Epidermal melanocyte (primary cell): ENCODE data around the gene PBRM1.
"Not testable (repeated sequence)": the region's sequence is repeated elsewhere in the genome, so short reads cannot be mapped to it uniquely, and the experiment has no call there.

Experiments
- DNase-seq: peaks from one replicate; pipeline ENCODE4 v3.0.0; 2011; ENCODE audit warnings: low spot score; ENCODE audit not compliant: insufficient read length

The PBRM1 gene

DNA sequence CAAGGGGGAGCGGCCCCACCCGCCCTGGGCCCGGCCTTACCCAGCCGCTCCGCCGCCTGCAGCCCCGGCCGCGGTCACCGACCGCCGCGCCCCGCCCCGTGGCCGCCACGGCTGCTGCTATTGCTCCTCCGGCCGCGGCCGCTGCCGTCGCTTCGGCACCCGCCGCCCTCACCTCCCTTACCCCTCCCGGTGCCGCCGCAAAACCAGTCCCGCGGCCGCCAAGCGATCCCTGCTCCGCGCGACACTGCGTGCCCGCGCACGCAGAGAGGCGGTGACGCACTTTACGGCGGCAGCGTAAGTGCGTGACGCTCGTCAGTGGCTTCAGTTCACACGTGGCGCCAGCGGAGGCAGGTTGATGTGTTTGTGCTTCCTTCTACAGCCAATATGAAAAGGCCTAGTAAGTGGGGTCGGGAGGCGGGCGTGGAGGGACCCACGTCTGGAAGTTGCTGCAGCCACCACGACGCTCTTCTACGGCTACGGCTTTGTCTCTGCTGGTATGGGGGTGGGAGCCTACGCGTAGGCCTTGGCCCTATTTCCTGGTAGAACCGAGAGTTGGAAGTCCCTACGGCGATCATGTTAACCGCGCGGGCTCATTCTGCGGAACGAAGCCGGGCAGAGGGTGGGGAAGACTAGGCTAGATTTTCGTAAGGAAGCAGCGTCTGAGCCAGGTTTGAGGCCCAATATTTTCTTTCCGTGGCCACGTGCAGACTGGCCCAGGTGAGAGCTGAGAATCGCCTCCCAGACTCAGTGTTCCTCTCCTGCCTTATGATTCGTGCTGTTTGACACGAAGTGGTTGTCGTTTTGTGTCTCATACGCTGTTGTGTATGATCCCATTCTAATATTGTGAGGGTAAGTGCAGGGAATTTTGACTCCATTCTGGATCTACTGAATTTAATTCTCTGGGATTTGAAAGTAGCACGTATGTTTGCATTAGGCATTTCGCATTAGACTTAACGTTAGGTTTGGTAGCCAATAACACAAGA, at the start of gene PBRM1, which contains the start of gene GNL3:
TSS of gene PBRM1 (minus strand) at position 205 of the 983 bp plus-strand sequence.
TSS of gene GNL3 (plus strand) at position 324 of the 983 bp plus-strand sequence. CDS start at position 385, 61 bp downstream.
- DNase-seq: peak; percentile 91

DNA sequence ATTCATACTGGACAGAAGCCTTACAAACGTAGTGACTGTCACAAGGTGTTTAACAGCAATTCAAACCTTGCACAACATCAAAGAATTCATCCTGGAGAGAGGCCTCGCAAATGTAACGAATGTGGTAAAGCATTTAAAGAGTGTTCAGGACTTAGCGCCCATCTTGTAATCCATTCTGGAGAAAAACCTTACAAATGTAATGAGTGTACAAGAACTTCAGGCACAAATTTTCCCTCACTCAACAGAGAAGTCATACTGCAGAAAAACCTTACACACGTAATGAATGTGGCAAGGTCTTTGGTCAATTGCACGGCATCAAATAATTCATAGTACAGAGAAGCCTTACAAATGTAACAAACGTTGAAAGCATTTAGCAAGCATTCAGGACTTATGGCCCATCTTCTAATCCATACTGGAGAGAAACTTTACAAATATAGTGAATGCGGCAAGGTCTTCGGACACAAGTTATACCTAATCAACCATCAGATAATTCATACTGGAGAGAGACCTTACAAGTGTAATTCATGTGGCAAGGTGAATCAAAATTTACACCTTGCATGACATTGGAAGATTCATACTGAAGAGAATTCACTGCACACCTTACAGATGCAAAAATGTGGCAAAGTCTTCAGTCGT, 47.7 kb upstream of the PBRM1 start:
- no peak for DNase-seq

DNA sequence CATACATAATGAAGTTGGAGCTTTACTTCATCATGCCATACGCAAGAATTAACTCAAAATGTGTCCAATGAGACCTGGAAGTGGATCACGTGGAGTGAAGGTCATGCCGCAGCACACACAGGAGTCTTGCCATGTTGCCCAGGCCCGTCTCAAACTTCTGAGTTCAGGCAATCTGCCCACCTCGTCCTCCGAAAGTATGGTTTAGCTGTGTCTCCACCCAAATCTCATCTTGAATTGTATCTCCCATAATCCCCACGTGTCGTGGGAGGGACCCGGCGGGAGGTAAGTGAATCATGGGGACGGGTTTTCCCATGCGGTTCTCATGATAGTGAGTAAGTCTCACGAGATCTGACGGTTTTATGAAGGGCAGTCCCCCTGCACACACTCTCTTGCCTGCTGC, 45.9 kb upstream of the PBRM1 start:
- DNase-seq: no peak

DNA sequence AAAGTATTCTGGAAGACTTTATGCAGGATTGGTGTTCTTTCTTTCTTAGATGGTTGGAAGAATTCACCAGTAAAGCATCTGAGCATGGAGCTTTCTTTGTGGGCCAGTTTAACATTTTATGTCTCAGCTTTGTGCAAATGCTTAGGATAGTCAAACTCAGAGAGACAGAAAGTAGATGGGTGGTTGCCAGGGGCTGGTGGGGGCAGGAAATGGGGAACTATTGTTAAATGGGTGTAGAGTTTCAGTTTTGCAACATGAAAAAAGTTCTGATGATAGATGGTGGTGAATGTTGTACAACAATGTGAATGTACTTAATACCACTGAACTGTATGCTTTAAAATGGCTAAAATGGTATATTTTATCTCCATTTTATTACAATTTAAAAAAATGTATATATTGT, 45.0 kb upstream of the PBRM1 start:
- DNase-seq: no peak

DNA sequence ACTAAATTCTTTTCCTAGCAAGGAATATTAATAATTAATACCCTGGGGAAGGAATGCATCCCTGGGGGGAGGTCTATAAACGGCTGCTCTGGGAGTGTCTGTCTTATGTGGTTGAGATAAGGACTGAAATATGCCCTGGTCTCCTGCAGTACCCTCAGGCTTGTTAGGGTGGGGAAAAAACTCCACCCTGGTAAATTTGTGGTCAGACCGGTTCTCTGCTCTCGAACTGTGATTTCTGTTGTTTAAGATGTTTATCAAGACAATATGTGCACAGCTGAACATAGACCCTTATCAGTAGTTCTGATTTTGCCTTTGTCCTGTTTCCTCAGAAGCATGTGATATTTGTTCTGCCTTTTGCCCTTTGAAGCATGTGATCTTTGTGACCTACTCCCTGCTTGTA, 43.0 kb upstream of the PBRM1 start:
- not testable (repeated sequence) for DNase-seq

DNA sequence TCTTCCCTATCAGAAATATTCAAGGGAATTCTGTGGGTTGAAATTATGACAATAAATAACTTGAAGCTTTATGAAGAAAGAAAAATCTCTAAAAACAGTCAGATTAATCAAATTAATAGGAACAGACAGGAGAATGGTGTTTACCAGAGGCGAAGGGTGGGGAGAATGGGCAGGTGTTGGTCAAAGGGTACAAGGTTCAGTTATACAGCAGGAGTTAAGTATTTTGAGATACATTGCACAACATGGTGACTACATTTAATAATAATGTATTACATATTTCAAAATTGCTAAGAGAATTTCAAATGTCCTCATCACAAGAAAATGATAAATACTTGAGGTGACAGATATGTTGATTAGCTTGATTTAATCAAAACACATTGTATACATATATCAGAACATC, 38.8 kb upstream of the PBRM1 start:
- DNase-seq: no peak

DNA sequence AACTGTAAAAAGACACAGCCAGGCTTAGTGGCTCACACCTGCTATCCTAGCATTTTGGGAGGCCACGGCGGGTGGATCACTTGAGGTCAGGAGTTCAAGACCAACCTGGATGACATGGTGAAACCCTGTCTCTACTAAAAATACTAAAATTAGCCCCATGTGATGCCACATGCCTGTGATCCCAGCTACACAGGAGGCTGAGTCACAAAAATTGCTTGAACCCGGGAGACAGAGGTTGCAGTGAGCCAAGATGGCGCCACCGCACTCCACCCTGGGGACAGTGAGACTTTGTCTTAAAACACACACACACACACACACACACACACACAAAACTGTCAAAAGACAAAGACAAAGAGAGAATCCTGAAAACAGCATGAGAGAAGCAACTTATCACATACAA, 38.2 kb upstream of the PBRM1 start:
- no peak for DNase-seq

DNA sequence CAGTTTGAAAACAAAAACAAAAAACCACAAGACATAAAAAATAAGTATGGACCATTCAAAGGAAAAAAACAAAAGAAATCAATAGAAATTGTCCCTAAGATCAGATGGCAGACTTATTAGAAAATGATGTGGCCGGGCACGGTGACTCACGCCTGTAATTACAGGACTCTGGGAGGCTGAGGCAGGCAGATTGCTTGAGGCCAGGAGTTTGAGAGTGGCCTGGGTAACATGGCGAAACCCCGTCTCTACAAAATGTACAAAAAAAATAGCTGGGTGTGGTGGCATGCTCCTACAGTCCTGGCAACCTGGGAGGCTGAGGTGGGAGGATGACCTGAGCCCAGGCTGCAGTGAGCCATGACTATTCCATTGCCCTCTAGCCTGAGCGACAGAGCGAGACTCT, 36.8 kb upstream of the PBRM1 start:
- no peak for DNase-seq

DNA sequence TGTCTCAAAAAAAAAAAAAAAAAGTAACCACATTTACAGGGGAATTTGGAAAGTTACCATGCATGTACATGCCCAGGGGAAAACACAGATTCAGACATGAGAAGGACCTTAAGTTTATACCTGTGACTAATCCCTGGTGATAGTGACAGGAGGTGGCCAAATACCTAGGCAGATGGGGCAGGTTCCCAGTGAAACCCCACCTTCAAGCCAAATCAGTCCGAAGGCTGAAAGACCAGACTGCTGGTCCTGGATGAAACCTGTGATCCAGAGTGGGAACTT, 36.0 kb upstream of the PBRM1 start:
- DNase-seq: no peak

DNA sequence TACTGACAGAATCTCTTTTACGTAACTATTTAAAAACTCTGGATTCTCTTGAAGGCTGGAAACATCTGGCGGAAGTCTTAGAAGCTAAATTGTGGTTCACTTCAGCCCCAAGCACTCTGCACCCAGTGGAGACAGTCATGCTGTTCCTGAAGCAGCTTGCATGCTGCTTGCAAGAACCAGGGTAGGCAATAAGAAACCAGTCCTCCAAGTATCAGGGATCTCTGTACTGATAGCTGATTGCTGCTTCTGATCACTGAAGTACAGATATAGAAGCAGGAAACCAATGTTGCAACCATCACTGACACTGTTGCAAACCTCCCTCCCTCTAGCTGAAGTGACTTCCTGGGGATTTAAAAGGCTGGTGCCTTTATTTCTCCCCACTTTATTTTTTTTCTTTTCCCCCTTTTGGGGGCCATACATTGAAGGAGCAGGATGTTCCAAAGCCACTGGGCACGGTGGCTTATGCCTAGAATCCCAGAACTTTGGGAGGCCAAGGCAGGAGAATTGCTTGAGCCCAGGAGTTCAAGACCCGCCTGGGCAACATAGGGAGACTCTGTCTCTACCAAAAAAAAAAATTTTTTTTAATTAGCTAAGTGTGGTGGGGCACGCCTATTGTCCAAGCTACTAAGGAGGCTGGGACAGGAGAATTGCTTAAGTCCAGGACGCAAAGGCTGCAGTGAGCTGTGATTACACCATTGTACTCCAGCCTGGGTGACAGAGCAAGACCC, 35.5 kb upstream of the PBRM1 start:
- no peak for DNase-seq

DNA sequence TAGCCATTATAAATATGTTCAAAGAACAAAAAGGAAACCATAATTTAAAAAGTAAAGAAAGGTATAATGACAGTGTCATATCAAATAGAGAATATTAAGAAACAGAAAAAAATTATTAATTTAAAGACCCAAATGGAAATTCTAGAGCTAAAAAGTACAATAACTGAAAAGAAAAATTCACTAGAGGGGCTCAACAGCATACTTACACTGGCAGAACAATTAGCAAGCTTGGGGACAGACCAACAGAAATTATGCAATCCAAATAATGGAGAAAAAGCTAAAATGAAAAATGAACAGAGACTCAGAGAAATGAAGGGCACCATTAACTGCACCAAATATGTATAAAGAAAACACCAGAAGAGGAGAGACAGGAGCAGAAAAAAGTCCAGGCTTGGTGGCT, 33.9 kb upstream of the PBRM1 start:
- no peak for DNase-seq

DNA sequence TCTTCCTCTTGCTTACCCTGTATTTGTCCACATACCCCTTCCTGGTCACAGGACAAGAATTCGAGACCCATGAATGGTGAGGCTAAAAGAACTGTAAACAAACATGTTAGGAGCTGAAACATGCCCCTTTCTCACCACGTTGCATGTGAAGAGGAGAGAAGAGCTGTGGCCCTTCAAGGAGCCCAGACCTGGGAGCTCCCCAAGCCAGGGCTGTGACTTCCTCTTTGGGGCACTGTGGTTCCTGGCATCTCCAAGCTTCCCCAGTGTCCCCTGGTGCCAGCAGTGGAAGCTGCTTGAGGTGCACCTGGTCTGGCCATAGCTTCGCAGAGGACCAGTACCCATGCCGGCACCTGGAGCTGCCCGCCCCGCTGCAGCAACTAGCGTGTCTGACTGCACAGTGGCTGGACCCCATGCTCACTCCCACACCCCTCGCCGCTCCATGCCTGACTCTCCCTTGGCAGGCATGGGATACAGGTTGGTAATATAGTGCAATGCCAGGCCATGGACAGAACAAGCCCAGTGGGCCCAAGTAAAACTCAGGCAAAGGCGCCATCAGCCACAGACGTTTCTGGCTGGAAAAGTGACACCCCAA, 30.1 kb upstream of the PBRM1 start:
- DNase-seq: no peak

DNA sequence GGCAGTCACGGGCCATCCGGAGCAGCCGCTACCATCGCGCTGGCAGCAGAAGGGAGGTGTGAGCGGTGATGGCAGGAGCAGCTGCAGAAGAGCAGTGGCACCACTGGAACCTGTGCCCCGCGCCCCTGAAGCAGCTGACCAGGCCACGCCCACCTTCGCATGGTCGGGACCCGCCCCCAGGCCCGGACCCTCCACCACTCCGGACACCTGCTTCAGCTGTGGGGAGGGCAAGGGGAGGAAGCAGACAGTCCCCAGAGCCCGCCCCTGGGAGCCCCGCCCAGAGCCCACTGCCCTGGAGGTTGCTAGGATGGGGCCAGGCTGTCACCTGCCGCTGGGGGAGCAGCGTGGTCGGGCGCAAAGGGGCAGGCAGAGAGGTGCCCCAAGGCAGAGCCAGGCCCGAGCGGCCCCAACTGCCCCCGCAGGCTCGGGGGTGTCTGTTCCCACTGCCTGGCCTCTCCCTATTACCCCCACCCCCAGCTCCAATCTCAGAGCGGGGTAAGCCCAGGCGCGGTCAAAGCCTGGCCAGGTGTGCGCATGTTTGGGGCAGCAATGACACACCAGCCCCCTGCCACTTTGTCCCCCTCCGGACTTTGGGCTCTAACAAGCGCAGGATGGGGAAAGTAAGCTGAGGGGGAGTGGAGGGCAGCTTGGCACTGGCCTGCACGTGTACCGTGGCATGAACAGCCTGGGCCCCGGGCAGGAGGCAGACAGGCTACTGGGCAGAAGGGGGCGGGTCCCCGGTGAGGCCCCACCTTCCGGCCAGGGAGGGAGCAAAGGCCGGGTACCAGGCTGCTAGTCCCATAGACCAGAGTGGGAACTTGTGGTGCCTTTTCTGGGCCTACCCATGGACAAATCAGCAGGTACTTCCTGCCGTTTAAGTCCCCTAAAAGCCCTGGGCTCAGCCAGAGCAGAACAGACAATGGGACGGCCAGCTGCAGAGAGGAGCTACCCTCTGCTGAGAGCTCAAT, 28.9 kb upstream of the PBRM1 start:
- no peak for DNase-seq

DNA sequence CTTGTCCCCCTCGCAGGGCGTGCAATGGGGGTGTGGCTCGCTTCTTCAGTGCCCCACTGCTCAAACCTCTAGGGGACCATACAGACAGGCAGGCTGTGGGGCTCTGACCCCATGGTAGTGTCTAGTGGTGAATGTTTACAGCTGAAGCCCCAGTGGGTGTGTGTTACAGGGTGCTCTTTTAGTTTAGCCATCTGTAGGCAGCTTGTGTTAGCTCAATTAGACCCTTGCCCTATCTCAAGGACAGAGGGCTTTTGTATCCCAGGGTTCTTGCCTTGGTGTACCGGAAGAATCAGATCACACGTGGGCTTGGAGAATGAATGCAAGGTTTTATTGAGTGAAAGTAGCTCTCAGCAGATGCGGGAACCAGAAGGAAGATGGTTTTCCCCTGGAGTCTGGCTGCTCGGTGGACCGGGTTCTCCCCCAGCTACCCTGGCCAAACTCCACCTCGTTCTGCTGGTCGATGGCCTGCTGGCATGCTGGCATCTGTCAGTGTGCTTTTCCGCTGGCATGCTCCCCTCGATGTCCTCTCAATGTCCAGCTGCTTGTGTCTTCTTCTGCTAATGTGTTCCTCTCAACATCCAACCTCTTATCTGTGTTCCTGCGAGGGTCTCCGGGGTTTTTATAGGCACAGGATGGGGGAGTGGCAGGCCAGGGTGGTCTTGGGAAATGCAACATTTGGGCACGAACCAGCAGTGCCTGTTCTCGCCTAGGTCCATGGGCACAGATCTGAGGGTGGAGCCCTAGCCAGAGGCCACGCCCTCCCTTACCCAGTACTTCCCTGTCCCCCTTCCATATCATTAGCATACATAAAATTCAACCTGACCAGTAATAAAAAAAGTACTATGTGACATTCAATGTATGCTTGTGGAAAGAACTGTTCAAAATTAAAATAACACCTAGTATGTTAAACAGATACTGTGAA, 26.8 kb upstream of the PBRM1 start:
- DNase-seq: no peak

DNA sequence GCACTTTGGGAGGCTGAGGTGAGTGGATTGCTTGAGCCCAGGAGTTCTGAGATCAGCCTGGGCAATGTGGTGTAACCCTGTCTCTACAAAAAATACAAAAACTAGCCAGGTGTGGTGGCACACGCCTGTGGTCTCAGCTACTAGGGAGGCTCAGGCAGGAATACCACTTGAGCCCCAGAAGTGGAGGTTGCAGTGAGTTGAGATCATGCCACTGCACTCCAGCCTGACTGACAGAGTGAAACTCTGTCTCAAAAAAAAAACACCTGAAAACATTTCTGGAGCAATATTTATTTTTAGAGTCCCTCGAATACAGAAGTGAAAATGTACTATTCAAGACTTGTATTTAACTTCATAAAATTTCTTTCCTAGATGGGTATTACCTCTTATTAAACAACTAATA, 24.8 kb upstream of the PBRM1 start:
- DNase-seq: no peak

DNA sequence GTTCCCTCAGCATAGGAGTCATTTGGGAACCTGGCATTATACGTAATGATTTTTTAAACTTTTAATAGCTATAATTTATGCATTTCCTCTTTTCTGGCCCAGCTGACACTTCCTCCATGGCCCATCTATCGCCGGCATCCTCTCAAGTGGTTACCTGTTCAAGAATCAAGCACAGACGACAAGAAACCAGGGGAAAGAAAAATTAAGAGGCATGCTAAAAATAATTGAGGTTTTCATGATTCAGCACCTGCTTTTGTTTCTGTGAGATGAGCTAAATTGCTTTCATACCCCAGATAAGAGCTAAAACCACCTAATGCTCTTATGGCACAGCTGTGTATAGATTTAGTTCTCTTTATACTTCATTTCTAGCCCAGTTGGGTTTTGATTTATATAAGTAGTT, 21.9 kb upstream of the PBRM1 start:
- no peak for DNase-seq

DNA sequence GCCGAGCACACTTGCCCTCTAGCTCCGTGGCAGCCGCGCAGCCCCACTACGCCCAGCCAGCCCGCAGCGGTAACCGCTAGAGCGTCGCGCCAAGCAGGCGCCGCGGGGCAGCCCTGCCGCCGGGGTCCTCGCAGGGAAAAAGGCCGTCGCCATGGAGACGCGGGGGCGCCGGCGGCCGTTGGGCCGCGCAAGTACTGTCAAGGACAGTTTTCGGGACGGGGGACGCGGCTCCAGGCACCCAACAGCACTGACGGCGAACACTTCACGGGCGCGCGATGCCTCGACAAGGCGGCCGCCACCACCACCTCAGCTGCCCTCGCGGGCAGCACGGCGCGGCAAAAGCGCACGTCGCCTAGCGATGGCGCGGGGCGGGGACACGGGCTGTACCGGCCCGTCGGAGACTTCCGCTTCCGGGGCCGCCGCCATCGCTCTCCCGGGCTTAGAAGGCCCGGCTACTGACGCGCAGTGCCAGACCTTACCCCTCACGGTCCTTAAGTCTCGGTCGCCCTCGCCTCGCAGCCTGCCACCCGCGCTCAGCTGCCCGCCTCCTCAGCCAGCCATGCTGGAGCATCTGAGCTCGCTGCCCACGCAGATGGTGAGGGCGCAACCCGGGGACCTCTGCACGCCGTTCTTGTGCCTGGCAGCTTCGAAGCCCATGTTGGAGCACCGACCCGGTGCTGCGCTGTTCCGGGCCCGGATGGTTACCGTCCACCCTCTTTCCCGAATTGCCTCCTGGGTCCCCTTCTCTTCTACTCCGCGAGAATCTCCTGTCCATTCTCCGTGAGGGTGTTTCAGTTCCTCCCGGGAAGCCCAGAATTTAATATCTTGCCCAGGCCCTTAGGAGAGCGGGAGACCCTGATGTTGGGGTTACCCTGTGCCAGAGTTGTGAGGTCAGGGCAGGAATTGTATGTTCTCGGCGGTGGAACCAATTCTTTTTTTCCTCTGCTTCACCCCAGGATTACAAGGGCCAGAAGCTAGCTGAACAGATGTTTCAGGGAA, 20.3 kb upstream of the PBRM1 start, which contains the start of the genes GLT8D1 and SPCS1:
TSS of gene GLT8D1 (minus strand) at position 104 of the 999 bp plus-strand sequence. CDS start 5,331 bp downstream, outside the sequence.
TSS of gene SPCS1 (plus strand) at position 419 of the 999 bp plus-strand sequence. CDS start at position 560, 141 bp downstream.
- DNase-seq: peak; percentile 83

DNA sequence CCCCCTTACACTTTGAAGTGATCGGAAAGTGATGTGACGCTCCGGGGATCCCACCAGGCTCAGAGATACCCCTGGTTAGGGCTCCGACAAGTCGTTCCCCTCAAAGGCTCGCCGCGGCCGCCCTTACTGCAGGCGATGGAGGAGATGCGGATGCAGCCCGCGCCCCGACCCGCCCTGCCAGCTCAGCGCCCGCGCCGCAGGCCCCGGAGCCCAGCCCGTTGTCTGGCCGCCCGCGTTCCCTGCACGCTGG, 19.6 kb upstream of the PBRM1 start:
- no peak for DNase-seq
